HepG2 (cell line): ENCODE data around the gene KCNJ2. TPM values are rescaled to one million over a fixed set of nuclear protein-coding genes. Genes with fewer than 3 reads are reported as not detected.

Experiments
- ATAC-seq: fragments of 200-7000 bp; cut with Tn5 transposase; 3 replicates; pipeline ENCODE4 v1.9.1; 2020; ENCODE audit warnings: mild to moderate bottlenecking, moderate library complexity
- BruUV-seq: library from RNA; stranded (reverse); fragments of 400-500 nt; replicated peaks from 2 replicates; lab custom pipeline; 2021; lab: Mats Ljungman, UMichigan
- CTCF ChIA-PET: fragments of 300-600 bp; formaldehyde crosslinking; extraction: SDS; loops from one replicate; lab custom pipeline; 2021; ENCODE audit warnings: low total read pairs, inconsistent platforms, low intra/inter-chr PET ratio; lab: Yijun Ruan, JAX
- POLR2A ChIA-PET: fragments of 350-600 bp; sonication (Branson Sonifier 250); formaldehyde crosslinking; loops from one replicate; lab custom pipeline; 2020; ENCODE audit warnings: antibody characterized with exemption, inconsistent platforms; lab: Yijun Ruan, JAX
- DNase-seq: peaks from one replicate; pipeline ENCODE4 v3.0.0-alpha.2; 2015; ENCODE audit warnings: low spot score
- FAIRE-seq: peaks from 3 replicates; lab custom pipeline; 2011; peaks lifted over from hg19 to GRCh38; lab: Jason Lieb, UNC
- H2AFZ ChIP-seq: one replicate; pipeline ENCODE4 v1.6.1; 2011; ENCODE audit warnings: low read length, inconsistent platforms
- H3K27ac ChIP-seq: fragments of 300-600 bp; 3 replicates; pipeline ENCODE4 v1.8.0; 2011; ENCODE audit warnings: mixed run types, mild to moderate bottlenecking, mixed read lengths, low read length, inconsistent platforms; ENCODE audit not compliant: insufficient read depth; ENCODE audit errors: extremely low read length
- H3K27me3 ChIP-seq, 2 experiments: fragments of 200-600 bp in 1 of 2; 2 replicates in 1 of 2; 3 replicates in 1 of 2; pipeline versions ENCODE4 v1.6.0 to v1.8.0; 2011; ENCODE audit warnings: low read length in 2 of 2, mild to moderate bottlenecking in 2 of 2, moderate library complexity in 2 of 2, inconsistent platforms in 1 of 2; ENCODE audit not compliant: insufficient read depth in 2 of 2, control insufficient read depth in 1 of 2
- H3K36me3 ChIP-seq, 2 experiments: fragments of 200-600 bp in 1 of 2; replicated peaks in 1 of 2; 2 replicates in 1 of 2; 3 replicates in 1 of 2; pipeline versions ENCODE4 v1.5.1 to v1.8.0; 2011; ENCODE audit warnings: low read length in 2 of 2, inconsistent platforms in 1 of 2; ENCODE audit not compliant: insufficient read depth in 2 of 2, control insufficient read depth in 1 of 2
- H3K4me1 ChIP-seq: 2 replicates; pipeline ENCODE4 v1.5.1; 2012; ENCODE audit warnings: low read length, inconsistent platforms; ENCODE audit not compliant: insufficient read depth
- H3K4me2 ChIP-seq: 2 replicates; pipeline ENCODE4 v1.6.0; 2011; ENCODE audit warnings: low read depth, low read length, inconsistent platforms
- H3K4me3 ChIP-seq, 3 experiments: fragments of 200-600 bp in 1 of 3; sonication (generic), shearing (Covaris generic) in 1 of 3; replicated peaks in 1 of 3; 2 replicates each; pipeline ENCODE4 v1.5.1; 2011 to 2016; ENCODE audit warnings: low read length in 3 of 3, inconsistent platforms in 2 of 3, low read depth in 2 of 3, mild to moderate bottlenecking in 2 of 3, control low read depth in 1 of 3, mixed read lengths in 1 of 3; ENCODE audit not compliant: insufficient read depth in 1 of 3
- H3K79me2 ChIP-seq: one replicate; pipeline ENCODE4 v1.6.1; 2011; ENCODE audit warnings: low read length, inconsistent platforms; ENCODE audit not compliant: insufficient read depth
- H3K9ac ChIP-seq: 2 replicates; pipeline ENCODE4 v1.6.0; 2011; ENCODE audit warnings: mild to moderate bottlenecking, low read depth, low read length, inconsistent platforms; ENCODE audit not compliant: insufficient read depth
- H3K9me3 ChIP-seq: 2 replicates; pipeline ENCODE4 v1.5.1; 2012; ENCODE audit warnings: mild to moderate bottlenecking, low read length
- H4K20me1 ChIP-seq: 2 replicates; pipeline ENCODE4 v1.6.0; 2011; ENCODE audit warnings: inconsistent platforms, mild to moderate bottlenecking, low read length, moderate library complexity; ENCODE audit not compliant: insufficient read depth
- ASH2L ChIP-seq: fragments of 300-600, 200-600 bp; sonication (generic); IDR thresholded peaks from 2 replicates; pipeline ENCODE4 v1.7.0; 2017; ENCODE audit warnings: low read depth, mild to moderate bottlenecking, moderate library complexity, mixed read lengths, low read length; ENCODE audit not compliant: insufficient read length
- DMAP1 ChIP-seq: IDR thresholded peaks from 2 replicates; pipeline ENCODE4 v1.6.1; 2016
- FOXO1 ChIP-seq: sonication (generic); formaldehyde crosslinking; IDR thresholded peaks from 2 replicates; pipeline ENCODE4 v1.4.0; 2020; ENCODE audit warnings: missing genetic modification reagents
- KMT2B ChIP-seq: IDR thresholded peaks from 2 replicates; pipeline ENCODE4 v1.6.1; 2016; ENCODE audit warnings: missing genetic modification reagents, missing compliant biosample characterization
- NR2F1 ChIP-seq, 2 experiments: fragments of 450-650 bp in 1 of 2; formaldehyde crosslinking in 1 of 2; IDR thresholded peaks; 2 replicates each; pipeline versions ENCODE4 v1.5.0 to v1.6.1; 2016 to 2020; ENCODE audit warnings: mild to moderate bottlenecking in 1 of 2, missing compliant biosample characterization in 1 of 2, missing genetic modification reagents in 1 of 2, moderate library complexity in 1 of 2
- SMARCE1 ChIP-seq: fragments of 450-650 bp; IDR thresholded peaks from 2 replicates; pipeline ENCODE4 v1.6.1; 2017; ENCODE audit warnings: borderline replicate concordance
- TEAD3 ChIP-seq: optimal IDR thresholded peaks from 2 replicates; pipeline ENCODE3; 2016; ENCODE audit warnings: borderline replicate concordance
- ZNF10 ChIP-seq: sonication (generic); formaldehyde crosslinking; IDR thresholded peaks from 2 replicates; pipeline ENCODE4 v1.4.0; 2020; ENCODE audit warnings: mild to moderate bottlenecking, low read depth, missing genetic modification reagents, borderline replicate concordance
- ZNF292 ChIP-seq: sonication (generic); formaldehyde crosslinking; IDR thresholded peaks from 2 replicates; pipeline ENCODE4 v1.8.1; 2022; ENCODE audit warnings: mild to moderate bottlenecking, low read depth, missing genetic modification reagents, borderline replicate concordance
- ZNF44 ChIP-seq: sonication (generic); formaldehyde crosslinking; IDR thresholded peaks from 2 replicates; pipeline ENCODE4 v1.5.1; 2020; ENCODE audit warnings: mild to moderate bottlenecking, missing genetic modification reagents
- ZNF496 ChIP-seq: sonication (generic); formaldehyde crosslinking; IDR thresholded peaks from 2 replicates; pipeline ENCODE4 v1.8.1; 2023; ENCODE audit warnings: mild to moderate bottlenecking, moderate library complexity, missing genetic modification reagents; ENCODE audit not compliant: insufficient replicate concordance
- ZNF558 ChIP-seq: sonication (generic); formaldehyde crosslinking; IDR thresholded peaks from 2 replicates; pipeline ENCODE4 v1.9.0; 2022; ENCODE audit warnings: mild to moderate bottlenecking, missing genetic modification reagents, borderline replicate concordance
- ZNF713 ChIP-seq: sonication (generic); formaldehyde crosslinking; IDR thresholded peaks from 2 replicates; pipeline ENCODE4 v1.4.0; 2020; ENCODE audit warnings: mild to moderate bottlenecking, missing genetic modification reagents
- WGBS: methylation state at CpG from one replicate; pipeline ENCODE4 v1.1.6; 2017; ENCODE audit warnings: low lambda C conversion rate; 5-methylcytosine and 5-hydroxymethylcytosine counted together
- in situ Hi-C: cut with HindIII; loops from 2 replicates; pipeline ENCODE4 v1.10.0; 2017; ENCODE audit warnings: low pct_unique_long_range_greater_than_20kb; ENCODE audit not compliant: extremely low pct_ligation_motif_present
- intact Hi-C: fragments of 100-400 bp; cut with micrococcal nuclease; formaldehyde crosslinking; loops from one replicate; pipeline ENCODE4 v1.10.0; 2022; ENCODE audit not compliant: unreplicated experiment
- polyA plus RNA-seq, 8 experiments: library from polyadenylated mRNA; depleted of rRNA in 3 of 8; stranded (reverse) in 7 of 8; unstranded in 1 of 8; fragments of >200 nt; fragmentation: Illumina TruSeq in 4 of 8; extraction: Trizol in 4 of 8; gene quantifications; 2 replicates each; pipeline versions ENCODE4 v1.2.1 to v1.2.3, GENCODE V29; 2011 to 2016; ENCODE audit warnings: low read depth in 4 of 8, missing spikeins in 1 of 8, mixed read lengths in 1 of 8; ENCODE audit not compliant: insufficient read depth in 1 of 8
- total RNA-seq, 5 experiments: library from RNA; depleted of rRNA; stranded (reverse); fragments of >200 nt; fragmentation: Illumina TruSeq; extraction: Trizol; gene quantifications; 2 replicates each; pipeline ENCODE4 v1.2.3, GENCODE V29; 2016; ENCODE audit warnings: low read depth in 1 of 5
- TF ChIP-seq, protein P1 (sequence below): sonication (generic); formaldehyde crosslinking; conservative IDR thresholded peaks from 2 replicates; pipeline ENCODE4 v1.4.0; 2020; ENCODE audit warnings: missing genetic modification reagents
- TF ChIP-seq, protein P2 (sequence below): sonication (generic); formaldehyde crosslinking; IDR thresholded peaks from 2 replicates; pipeline ENCODE4 v1.8.0; 2022; ENCODE audit warnings: missing genetic modification reagents, mild to moderate bottlenecking, moderate library complexity, borderline replicate concordance
- TF ChIP-seq, protein P3 (sequence below): sonication (generic); formaldehyde crosslinking; IDR thresholded peaks from 2 replicates; pipeline ENCODE4 v1.4.0; 2020; ENCODE audit warnings: missing genetic modification reagents
- TF ChIP-seq, protein P4 (sequence below): sonication (generic); formaldehyde crosslinking; IDR thresholded peaks from 2 replicates; pipeline ENCODE4 v1.5.0; 2020; ENCODE audit warnings: mild to moderate bottlenecking, missing genetic modification reagents
- TF ChIP-seq, protein P5 (sequence below): IDR thresholded peaks from 2 replicates; pipeline ENCODE4 v1.6.1; 2016; ENCODE audit warnings: low read depth, borderline replicate concordance

The KCNJ2 gene
- total and polyA plus RNA-seq, 2 of the 13 experiments (the other 11 are each of a cell fraction or from before 2014, with no cell fraction given), result not detected

DNA sequence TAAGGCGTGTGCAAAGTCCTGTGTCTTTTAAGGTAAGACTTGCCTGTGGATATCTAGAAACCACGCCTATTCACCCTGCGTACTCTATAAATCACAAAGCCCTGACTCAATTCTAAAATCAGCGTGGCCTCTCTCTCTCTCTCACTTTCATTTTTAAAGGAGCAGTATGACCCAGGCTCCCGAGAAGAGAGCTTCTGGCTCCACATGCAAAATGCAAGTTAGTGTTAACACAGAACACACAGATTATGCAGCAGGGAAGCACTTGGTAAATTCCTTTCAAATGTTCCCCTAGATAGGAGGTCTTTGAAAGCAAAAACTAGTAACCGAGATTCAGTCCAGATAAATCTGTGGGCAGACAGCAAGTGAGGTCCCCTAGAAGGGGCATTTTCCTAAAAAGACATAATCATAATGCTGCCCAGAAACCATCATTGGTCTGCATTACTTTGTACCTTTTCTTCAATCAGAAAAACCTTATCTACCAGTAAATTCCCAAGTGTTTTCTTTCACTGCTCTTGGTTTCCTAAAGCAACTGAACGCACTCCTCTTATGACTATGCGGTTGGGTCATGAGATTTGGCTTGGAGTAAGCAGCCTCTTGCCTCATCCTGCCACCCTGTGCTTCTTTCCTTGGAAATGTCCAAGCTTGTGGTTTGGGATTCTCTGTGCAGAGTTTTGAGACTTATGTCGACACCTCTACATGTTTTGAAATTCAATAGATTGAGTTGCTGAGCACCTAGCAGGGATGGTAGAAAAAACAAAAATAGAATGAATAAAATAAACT, 31.7 kb upstream of the KCNJ2 start:
- intact Hi-C loops, result no loop called here
- H3K36me3 ChIP-seq, result no peaks in the 10 kb centered on the region
- TF ChIP-seq, protein P1, sequence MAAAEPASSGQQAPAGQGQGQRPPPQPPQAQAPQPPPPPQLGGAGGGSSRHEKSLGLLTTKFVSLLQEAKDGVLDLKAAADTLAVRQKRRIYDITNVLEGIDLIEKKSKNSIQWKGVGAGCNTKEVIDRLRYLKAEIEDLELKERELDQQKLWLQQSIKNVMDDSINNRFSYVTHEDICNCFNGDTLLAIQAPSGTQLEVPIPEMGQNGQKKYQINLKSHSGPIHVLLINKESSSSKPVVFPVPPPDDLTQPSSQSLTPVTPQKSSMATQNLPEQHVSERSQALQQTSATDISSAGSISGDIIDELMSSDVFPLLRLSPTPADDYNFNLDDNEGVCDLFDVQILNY (CRISPR knock-in tag), result no peak
- TF ChIP-seq NR2F1 (CRISPR knock-in tag; IDR thresholded peaks at IDR 0.05) (no peak), ZNF10 (CRISPR knock-in tag) (no peak), SMARCE1 (no peak), ASH2L (no peak), ZNF713 (CRISPR knock-in tag) (no peak), DMAP1 (CRISPR knock-in tag) (no peak), KMT2B (no peak), ZNF292 (CRISPR knock-in tag) (no peak), TEAD3 (CRISPR knock-in tag) (no peak), ZNF496 (CRISPR knock-in tag) (no peak), FOXO1 (CRISPR knock-in tag) (no peak), ZNF44 (CRISPR knock-in tag) (no peak), ZNF558 (CRISPR knock-in tag) (no peak)
- TF ChIP-seq, protein P2, sequence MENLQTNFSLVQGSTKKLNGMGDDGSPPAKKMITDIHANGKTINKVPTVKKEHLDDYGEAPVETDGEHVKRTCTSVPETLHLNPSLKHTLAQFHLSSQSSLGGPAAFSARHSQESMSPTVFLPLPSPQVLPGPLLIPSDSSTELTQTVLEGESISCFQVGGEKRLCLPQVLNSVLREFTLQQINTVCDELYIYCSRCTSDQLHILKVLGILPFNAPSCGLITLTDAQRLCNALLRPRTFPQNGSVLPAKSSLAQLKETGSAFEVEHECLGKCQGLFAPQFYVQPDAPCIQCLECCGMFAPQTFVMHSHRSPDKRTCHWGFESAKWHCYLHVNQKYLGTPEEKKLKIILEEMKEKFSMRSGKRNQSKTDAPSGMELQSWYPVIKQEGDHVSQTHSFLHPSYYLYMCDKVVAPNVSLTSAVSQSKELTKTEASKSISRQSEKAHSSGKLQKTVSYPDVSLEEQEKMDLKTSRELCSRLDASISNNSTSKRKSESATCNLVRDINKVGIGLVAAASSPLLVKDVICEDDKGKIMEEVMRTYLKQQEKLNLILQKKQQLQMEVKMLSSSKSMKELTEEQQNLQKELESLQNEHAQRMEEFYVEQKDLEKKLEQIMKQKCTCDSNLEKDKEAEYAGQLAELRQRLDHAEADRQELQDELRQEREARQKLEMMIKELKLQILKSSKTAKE (CRISPR knock-in tag), result no peak
- TF ChIP-seq, protein P3, sequence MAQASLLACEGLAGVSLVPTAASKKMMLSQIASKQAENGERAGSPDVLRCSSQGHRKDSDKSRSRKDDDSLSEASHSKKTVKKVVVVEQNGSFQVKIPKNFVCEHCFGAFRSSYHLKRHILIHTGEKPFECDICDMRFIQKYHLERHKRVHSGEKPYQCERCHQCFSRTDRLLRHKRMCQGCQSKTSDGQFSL (CRISPR knock-in tag), result no peak
- TF ChIP-seq, protein P4, sequence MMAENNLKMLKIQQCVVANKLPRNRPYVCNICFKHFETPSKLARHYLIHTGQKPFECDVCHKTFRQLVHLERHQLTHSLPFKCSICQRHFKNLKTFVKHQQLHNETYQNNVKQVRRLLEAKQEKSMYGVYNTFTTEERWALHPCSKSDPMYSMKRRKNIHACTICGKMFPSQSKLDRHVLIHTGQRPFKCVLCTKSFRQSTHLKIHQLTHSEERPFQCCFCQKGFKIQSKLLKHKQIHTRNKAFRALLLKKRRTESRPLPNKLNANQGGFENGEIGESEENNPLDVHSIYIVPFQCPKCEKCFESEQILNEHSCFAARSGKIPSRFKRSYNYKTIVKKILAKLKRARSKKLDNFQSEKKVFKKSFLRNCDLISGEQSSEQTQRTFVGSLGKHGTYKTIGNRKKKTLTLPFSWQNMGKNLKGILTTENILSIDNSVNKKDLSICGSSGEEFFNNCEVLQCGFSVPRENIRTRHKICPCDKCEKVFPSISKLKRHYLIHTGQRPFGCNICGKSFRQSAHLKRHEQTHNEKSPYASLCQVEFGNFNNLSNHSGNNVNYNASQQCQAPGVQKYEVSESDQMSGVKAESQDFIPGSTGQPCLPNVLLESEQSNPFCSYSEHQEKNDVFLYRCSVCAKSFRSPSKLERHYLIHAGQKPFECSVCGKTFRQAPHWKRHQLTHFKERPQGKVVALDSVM (CRISPR knock-in tag), result no peak
- TF ChIP-seq, protein P5, sequence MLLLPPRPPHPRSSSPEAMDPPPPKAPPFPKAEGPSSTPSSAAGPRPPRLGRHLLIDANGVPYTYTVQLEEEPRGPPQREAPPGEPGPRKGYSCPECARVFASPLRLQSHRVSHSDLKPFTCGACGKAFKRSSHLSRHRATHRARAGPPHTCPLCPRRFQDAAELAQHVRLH, result no peak
- no peaks in the 10 kb centered on the region for H3K27me3 ChIP-seq
- no peaks in the 10 kb centered on the region for H3K4me1 ChIP-seq
- DNase-seq (no peak), FAIRE-seq (no peak), ATAC-seq (no peak)
- ChIA-PET CTCF (no interaction called here), POLR2A (no interaction called here)
- H4K20me1 ChIP-seq, result no peaks in the 10 kb centered on the region
- no peak overlapping the region for H2AFZ ChIP-seq
- H3K9me3 ChIP-seq, result no peaks in the 10 kb centered on the region
- no peaks in the 10 kb centered on the region for H3K79me2 ChIP-seq
- no peak overlapping the region for H3K9ac ChIP-seq
- BruUV-seq, result no TSS peak
- in situ Hi-C loops, result no loop called here
- WGBS, result 8% methylated on average over 9 of the region's 9 CpGs
- H3K4me3 ChIP-seq, result no peak overlapping the region
- no peak overlapping the region for H3K27ac ChIP-seq
- peak overlapping the region; percentile 33 for H3K4me2 ChIP-seq
